SJCRH30 (cell line): ENCODE results near the gene SATB2. TPM values are rescaled to one million over a fixed set of nuclear protein-coding genes. Genes with fewer than 3 reads are reported as not detected.

ENCODE experiments used
- DNase-seq, 2 experiments: peaks; one replicate each; pipeline ENCODE4 v3.0.0-alpha.2; 2015 to 2020
- H3K27ac ChIP-seq: fragments of 250-450 bp; sonication (Bioruptor Pico); 2 replicates; pipeline ENCODE4 v1.5.1; 2020; ENCODE audit warnings: mild to moderate bottlenecking, moderate library complexity
- H3K27me3 ChIP-seq: fragments of 250-450 bp; sonication (Bioruptor Pico); 2 replicates; pipeline ENCODE4 v1.5.1; 2020; ENCODE audit warnings: mild to moderate bottlenecking, moderate library complexity
- H3K36me3 ChIP-seq: fragments of 250-450 bp; sonication (Bioruptor Pico); 2 replicates; pipeline ENCODE4 v1.5.1; 2020; ENCODE audit warnings: mild to moderate bottlenecking, moderate library complexity
- H3K4me1 ChIP-seq: fragments of 250-450 bp; sonication (Bioruptor Pico); 2 replicates; pipeline ENCODE4 v1.5.1; 2020; ENCODE audit warnings: mild to moderate bottlenecking, moderate library complexity
- H3K4me3 ChIP-seq: fragments of 250-450 bp; sonication (Bioruptor Pico); 2 replicates; pipeline ENCODE4 v1.5.1; 2020; ENCODE audit warnings: mild to moderate bottlenecking, moderate library complexity
- H3K9me3 ChIP-seq: fragments of 250-450 bp; sonication (Bioruptor Pico); replicated peaks from 2 replicates; pipeline ENCODE4 v1.5.1; 2020; ENCODE audit warnings: mild to moderate bottlenecking, moderate library complexity
- total RNA-seq: library from RNA; depleted of rRNA; stranded (reverse); fragments of >200 nt; shearing (Covaris generic); gene quantifications from 2 replicates; pipeline ENCODE4 v1.2.3, GENCODE V29; 2014

Gene SATB2
- total RNA-seq, 1 experiment from 2014 or later: 14.8 TPM

- Histone ChIP-seq H3K27ac (no peak overlapping the region), H3K9me3 (no peaks in the 10 kb centered on the region), H3K36me3 (peaks cover 3% of the 10 kb centered on the region; the same call in 1 of the 2 replicates), H3K27me3 (no peaks in the 10 kb centered on the region), H3K4me3 (no peak overlapping the region), H3K4me1 (peaks cover 14% of the 10 kb centered on the region)
- DNase-seq: no peak
Observed at GRCh38 chr2:199414465-199414864, 43.3 kb downstream of the SATB2 start.

GRCh38 chr2:199414001-199414400 lies 43.7 kb downstream of the SATB2 start:
- no peak for DNase-seq
- peaks cover 3% of the 10 kb centered on the region; the same call in 1 of the 2 replicates for H3K36me3 ChIP-seq
- H3K27ac ChIP-seq: no peak overlapping the region
- peaks cover 17% of the 10 kb centered on the region for H3K4me1 ChIP-seq
- no peaks in the 10 kb centered on the region for H3K9me3 ChIP-seq
- no peak overlapping the region for H3K4me3 ChIP-seq
- no peaks in the 10 kb centered on the region for H3K27me3 ChIP-seq

GRCh38 chr2:199409759-199410529 lies 47.8 kb downstream of the SATB2 start:
- no peaks in the 10 kb centered on the region for H3K9me3 ChIP-seq
- peak overlapping the region; percentile 32; the same call in 1 of the 2 replicates for H3K27ac ChIP-seq
- H3K4me3 ChIP-seq: no peak overlapping the region
- H3K4me1 ChIP-seq: peaks cover 17% of the 10 kb centered on the region
- H3K27me3 ChIP-seq: no peaks in the 10 kb centered on the region
- DNase-seq: peak; percentile 18 to 55
- H3K36me3 ChIP-seq: peaks cover 2% of the 10 kb centered on the region; the same call in 1 of the 2 replicates

GRCh38 chr2:199407421-199407820 lies 50.3 kb downstream of the SATB2 start:
- Histone ChIP-seq H3K4me3 (no peak overlapping the region), H3K4me1 (peaks cover 17% of the 10 kb centered on the region), H3K9me3 (no peaks in the 10 kb centered on the region), H3K27ac (no peak overlapping the region), H3K36me3 (peaks cover 17% of the 10 kb centered on the region), H3K27me3 (no peaks in the 10 kb centered on the region)
- no peak for DNase-seq

GRCh38 chr2:199405241-199405640 lies 52.5 kb downstream of the SATB2 start:
- Histone ChIP-seq H3K4me1 (peaks cover 10% of the 10 kb centered on the region), H3K36me3 (peaks cover 23% of the 10 kb centered on the region), H3K9me3 (0 out of 2 replicates have a peak, but pooled peaks cover under 1% of the 10 kb centered on the region), H3K27ac (no peak overlapping the region), H3K4me3 (no peak overlapping the region), H3K27me3 (no peaks in the 10 kb centered on the region)
- peak in 1 of 2 experiments; percentile 23 for DNase-seq

- Histone ChIP-seq H3K27ac (no peak overlapping the region), H3K4me3 (no peak overlapping the region)
- no peak for DNase-seq
Observed at GRCh38 chr2:199404841-199405240, 52.9 kb downstream of the SATB2 start.

GRCh38 chr2:199395311-199395710 lies 62.4 kb downstream of the SATB2 start:
- Histone ChIP-seq H3K4me3 (no peak overlapping the region), H3K9me3 (0 out of 2 replicates have a peak, but pooled peaks cover 6% of the 10 kb centered on the region), H3K27me3 (no peaks in the 10 kb centered on the region), H3K36me3 (peaks cover 9% of the 10 kb centered on the region), H3K4me1 (no peaks in the 10 kb centered on the region), H3K27ac (no peak overlapping the region)
- DNase-seq: no peak

More at GRCh38 chr2:199404841-199405240, 52.9 kb downstream of the SATB2 start:
- no peaks in the 10 kb centered on the region for H3K27me3 ChIP-seq
- peaks cover 24% of the 10 kb centered on the region for H3K36me3 ChIP-seq
- H3K4me1 ChIP-seq: peaks cover 6% of the 10 kb centered on the region
- H3K9me3 ChIP-seq: 0 out of 2 replicates have a peak, but pooled peaks cover 5% of the 10 kb centered on the region

GRCh38 chr2:199392363-199392762 lies 65.4 kb downstream of the SATB2 start:
- H3K9me3 ChIP-seq: no peaks in the 10 kb centered on the region

GRCh38 chr2:199388728-199389268 lies 68.9 kb downstream of the SATB2 start:
- Histone ChIP-seq H3K4me1 (peaks cover 24% of the 10 kb centered on the region), H3K27me3 (no peaks in the 10 kb centered on the region), H3K9me3 (no peaks in the 10 kb centered on the region), H3K4me3 (no peak overlapping the region), H3K27ac (no peak overlapping the region), H3K36me3 (peaks cover 2% of the 10 kb centered on the region; the same call in 1 of the 2 replicates)
- no peak for DNase-seq

More at GRCh38 chr2:199392363-199392762, 65.4 kb downstream of the SATB2 start:
- Histone ChIP-seq H3K4me1 (peaks cover 9% of the 10 kb centered on the region), H3K27ac (no peak overlapping the region), H3K36me3 (peaks cover 8% of the 10 kb centered on the region), H3K4me3 (no peak overlapping the region), H3K27me3 (no peaks in the 10 kb centered on the region)
- DNase-seq: no peak

- H3K4me1 ChIP-seq: peaks cover 40% of the 10 kb centered on the region
- no peak overlapping the region for H3K4me3 ChIP-seq
- H3K9me3 ChIP-seq: no peaks in the 10 kb centered on the region
- DNase-seq: peak; percentile 31 to 78
- no peaks in the 10 kb centered on the region for H3K27me3 ChIP-seq
- peak overlapping the region; percentile 89 for H3K27ac ChIP-seq
- H3K36me3 ChIP-seq: peaks cover 2% of the 10 kb centered on the region; the same call in 1 of the 2 replicates
Observed at GRCh38 chr2:199384043-199384442, 73.7 kb downstream of the SATB2 start.

GRCh38 chr2:199383021-199383420 lies 74.7 kb downstream of the SATB2 start:
- DNase-seq: peak in 1 of 2 experiments; percentile 26
- Histone ChIP-seq H3K36me3 (peaks cover 2% of the 10 kb centered on the region; the same call in 1 of the 2 replicates), H3K27me3 (no peaks in the 10 kb centered on the region), H3K4me1 (peaks cover 43% of the 10 kb centered on the region), H3K27ac (peak overlapping the region; percentile 89), H3K9me3 (no peaks in the 10 kb centered on the region), H3K4me3 (no peak overlapping the region)

- Histone ChIP-seq H3K27me3 (no peaks in the 10 kb centered on the region), H3K27ac (peak overlapping the region; percentile 89), H3K36me3 (peaks cover 2% of the 10 kb centered on the region; the same call in 1 of the 2 replicates), H3K9me3 (no peaks in the 10 kb centered on the region), H3K4me3 (no peak overlapping the region), H3K4me1 (peaks cover 43% of the 10 kb centered on the region)
- DNase-seq: no peak
Observed at GRCh38 chr2:199382091-199382490, 75.6 kb downstream of the SATB2 start.

GRCh38 chr2:199381531-199381930 lies 76.2 kb downstream of the SATB2 start:
- no peaks in the 10 kb centered on the region for H3K27me3 ChIP-seq
- no peaks in the 10 kb centered on the region for H3K9me3 ChIP-seq
- H3K4me1 ChIP-seq: peaks cover 43% of the 10 kb centered on the region
- no peak for DNase-seq
- peak overlapping the region; percentile 89 for H3K27ac ChIP-seq
- H3K4me3 ChIP-seq: no peak overlapping the region
- H3K36me3 ChIP-seq: peaks cover 2% of the 10 kb centered on the region; the same call in 1 of the 2 replicates

GRCh38 chr2:199378948-199379650 lies 78.6 kb downstream of the SATB2 start:
- peak overlapping the region; percentile 40 for H3K27ac ChIP-seq

More at GRCh38 chr2:199378948-199379650, 78.6 kb downstream of the SATB2 start:
- peak; percentile 48 to 66 for DNase-seq
- no peaks in the 10 kb centered on the region; the same call in 1 of the 2 replicates for H3K36me3 ChIP-seq
- no peaks in the 10 kb centered on the region for H3K9me3 ChIP-seq
- no peak overlapping the region for H3K4me3 ChIP-seq
- H3K4me1 ChIP-seq: peaks cover 30% of the 10 kb centered on the region
- no peaks in the 10 kb centered on the region for H3K27me3 ChIP-seq
